ENCODE measurements around the gene DPP7.

DNA sequence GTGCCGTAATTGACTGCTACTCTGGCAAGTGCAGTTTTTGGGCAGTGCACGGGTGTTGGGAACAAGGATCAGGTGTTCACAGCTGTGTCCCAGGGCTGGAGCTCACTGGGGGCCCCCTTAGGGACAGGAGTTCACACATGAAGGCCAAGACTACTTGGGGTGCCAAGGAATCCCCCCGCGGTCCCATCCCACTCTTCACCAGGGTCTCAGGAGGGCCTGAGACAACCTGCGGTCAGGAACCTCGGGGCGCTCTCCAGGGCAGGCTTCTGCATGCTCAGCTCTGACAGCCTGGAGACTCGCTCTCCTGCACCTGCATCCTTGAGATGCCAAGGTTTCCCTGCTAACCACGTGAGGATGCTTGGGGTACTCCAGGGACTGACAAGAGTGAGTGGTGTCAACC lies 30.0 kb downstream of the DPP7 start:
- no peak for TF ChIP-seq SPI1 (IDR thresholded peaks at IDR 0.05; ENCODE audit: borderline replicate concordance, low read depth, low read length)
- TF ChIP-seq POLR2A (conservative IDR thresholded peaks at IDR 0.05), result no peak
- no peak for TF ChIP-seq SMARCA4 (IDR thresholded peaks at IDR 0.05)
- TF ChIP-seq POLR2AphosphoS5 (IDR thresholded peaks at IDR 0.05; ENCODE audit: control insufficient read depth, insufficient read depth, low read depth, low read length), result no peak
- TF ChIP-seq, protein P1, sequence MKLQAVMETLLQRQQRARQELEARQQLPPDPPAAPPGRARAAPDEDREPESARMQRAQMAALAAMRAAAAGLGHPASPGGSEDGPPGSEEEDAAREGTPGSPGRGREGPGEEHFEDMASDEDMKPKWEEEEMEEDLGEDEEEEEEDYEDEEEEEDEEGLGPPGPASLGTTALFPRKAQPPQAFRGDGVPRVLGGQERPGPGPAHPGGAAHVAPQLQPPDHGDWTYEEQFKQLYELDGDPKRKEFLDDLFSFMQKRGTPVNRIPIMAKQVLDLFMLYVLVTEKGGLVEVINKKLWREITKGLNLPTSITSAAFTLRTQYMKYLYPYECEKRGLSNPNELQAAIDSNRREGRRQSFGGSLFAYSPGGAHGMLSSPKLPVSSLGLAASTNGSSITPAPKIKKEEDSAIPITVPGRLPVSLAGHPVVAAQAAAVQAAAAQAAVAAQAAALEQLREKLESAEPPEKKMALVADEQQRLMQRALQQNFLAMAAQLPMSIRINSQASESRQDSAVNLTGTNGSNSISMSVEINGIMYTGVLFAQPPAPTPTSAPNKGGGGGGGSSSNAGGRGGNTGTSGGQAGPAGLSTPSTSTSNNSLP (IDR thresholded peaks at IDR 0.05; ENCODE audit: borderline replicate concordance, low read depth, low read length), result no peak
- no peak for TF ChIP-seq PKNOX1 (IDR thresholded peaks at IDR 0.05)
- no peak for TF ChIP-seq MAX (CRISPR knock-in tag; IDR thresholded peaks at IDR 0.05)
- TF ChIP-seq CREB5 (CRISPR knock-in tag; IDR thresholded peaks at IDR 0.05), result no peak
- TF ChIP-seq NFE2L1 (tag; IDR thresholded peaks at IDR 0.05; ENCODE audit: borderline replicate concordance, low read depth), result no peak
- TF ChIP-seq EZH2 (IDR thresholded peaks at IDR 0.05; ENCODE audit: borderline replicate concordance, low read depth, low read length), result no peak
- no peak for TF ChIP-seq ZNF253 (CRISPR knock-in tag; conservative IDR thresholded peaks at IDR 0.05)
- no peak for TF ChIP-seq CREM (IDR thresholded peaks at IDR 0.05; ENCODE audit: low read depth)

Data from K562 (cell line).